WTC11 (cell line): ENCODE results near the gene NIF3L1.

Source experiments
- CREB1 ChIP-seq: sonication (generic); formaldehyde crosslinking; IDR thresholded peaks from 2 replicates; pipeline ENCODE4 v1.8.0; 2023; ENCODE audit warnings: mild to moderate bottlenecking, missing genetic modification reagents
- FOXK1 ChIP-seq: sonication (generic); formaldehyde crosslinking; IDR thresholded peaks from 2 replicates; pipeline ENCODE4 v1.8.0; 2022; ENCODE audit warnings: mild to moderate bottlenecking, moderate library complexity, missing genetic modification reagents
- JUN ChIP-seq: sonication (generic); formaldehyde crosslinking; IDR thresholded peaks from 2 replicates; pipeline ENCODE4 v1.8.0; 2023; ENCODE audit warnings: mild to moderate bottlenecking, missing genetic modification reagents
- NFYB ChIP-seq: sonication (generic); formaldehyde crosslinking; conservative IDR thresholded peaks from 2 replicates; pipeline ENCODE4 v1.8.0; 2022; ENCODE audit warnings: low read depth, missing genetic modification reagents
- NR3C1 ChIP-seq: sonication (generic); formaldehyde crosslinking; conservative IDR thresholded peaks from 2 replicates; pipeline ENCODE4 v1.8.1; 2023; ENCODE audit warnings: low read depth, mild to moderate bottlenecking, missing genetic modification reagents
- OVOL2 ChIP-seq: fragments of 250-450 bp; sonication (Bioruptor Pico); IDR thresholded peaks from 2 replicates; pipeline ENCODE4 v1.9.0; 2021; ENCODE audit warnings: mild to moderate bottlenecking, borderline replicate concordance
- TCF7 ChIP-seq: sonication (generic); formaldehyde crosslinking; IDR thresholded peaks from 2 replicates; pipeline ENCODE4 v1.8.0; 2022; ENCODE audit warnings: mild to moderate bottlenecking, low read depth, missing genetic modification reagents, moderate library complexity
- ZNF317 ChIP-seq: sonication (generic); formaldehyde crosslinking; IDR thresholded peaks from 2 replicates; pipeline ENCODE4 v1.8.1; 2023; ENCODE audit warnings: low read depth, mild to moderate bottlenecking, moderate library complexity, missing genetic modification reagents, borderline replicate concordance
- TF ChIP-seq, protein P1 (sequence below): fragments of 200-600 bp; IDR thresholded peaks from 2 replicates; pipeline ENCODE4 v1.8.0; 2022; ENCODE audit warnings: antibody characterized with exemption
- TF ChIP-seq, protein P2 (sequence below): sonication (generic); formaldehyde crosslinking; IDR thresholded peaks from 2 replicates; pipeline ENCODE4 v1.8.1; 2022; ENCODE audit warnings: low read depth, missing genetic modification reagents, borderline replicate concordance
- TF ChIP-seq, protein P3 (sequence below): sonication (generic); formaldehyde crosslinking; IDR thresholded peaks from 2 replicates; pipeline ENCODE4 v1.8.0; 2023; ENCODE audit warnings: missing genetic modification reagents
- TF ChIP-seq, protein P4 (sequence below): sonication (generic); formaldehyde crosslinking; conservative IDR thresholded peaks from 2 replicates; pipeline ENCODE4 v1.8.1; 2023; ENCODE audit warnings: mild to moderate bottlenecking, low read depth, missing genetic modification reagents, moderate library complexity

DNA sequence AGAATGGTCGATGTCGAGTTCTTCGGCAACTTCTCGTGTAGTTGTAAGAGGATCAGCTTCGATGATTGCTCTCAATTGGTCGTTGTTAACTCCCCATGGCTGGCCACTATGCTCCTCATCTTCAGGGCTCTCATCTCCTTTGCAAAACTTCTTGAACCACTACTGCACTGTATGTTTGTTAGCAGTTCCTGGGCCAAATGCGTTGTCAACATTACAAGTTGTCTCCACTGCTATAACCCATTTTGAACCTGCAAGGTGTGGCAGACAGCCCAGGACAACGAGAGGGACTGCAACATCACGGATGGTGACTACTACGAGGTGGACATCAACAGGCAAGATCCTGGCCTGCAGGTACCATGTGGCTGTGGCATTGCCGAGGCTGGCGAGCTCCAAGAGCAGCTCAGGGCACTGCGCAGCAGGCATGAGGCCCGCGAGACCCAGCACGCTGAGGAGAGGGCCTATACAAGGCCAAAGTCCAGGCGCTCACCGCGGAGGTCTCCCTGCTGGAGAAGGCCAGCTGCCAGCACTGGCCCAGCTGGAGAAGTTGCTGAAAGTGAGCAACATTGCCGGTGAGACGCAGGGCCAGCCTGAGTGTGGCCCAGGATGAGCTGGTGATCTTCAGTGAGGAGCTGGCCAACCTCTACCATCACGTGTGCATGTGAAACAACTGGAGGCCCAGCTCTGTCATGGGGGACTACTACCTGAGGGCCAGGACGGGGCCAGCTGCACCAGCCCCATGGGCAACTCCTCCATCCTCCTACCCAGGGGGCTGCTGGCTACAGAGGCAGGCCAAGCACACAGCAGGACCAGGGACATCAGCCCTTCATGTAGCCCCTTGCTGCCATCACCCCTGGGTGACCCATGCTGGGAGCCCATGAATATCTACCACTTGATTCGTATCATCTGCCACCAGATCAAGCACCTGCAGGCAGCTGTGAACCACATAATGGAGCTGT, 44.9 kb upstream of the NIF3L1 start:
- TF ChIP-seq CREB1 (CRISPR knock-in tag): no peak
- TF ChIP-seq, protein P1, sequence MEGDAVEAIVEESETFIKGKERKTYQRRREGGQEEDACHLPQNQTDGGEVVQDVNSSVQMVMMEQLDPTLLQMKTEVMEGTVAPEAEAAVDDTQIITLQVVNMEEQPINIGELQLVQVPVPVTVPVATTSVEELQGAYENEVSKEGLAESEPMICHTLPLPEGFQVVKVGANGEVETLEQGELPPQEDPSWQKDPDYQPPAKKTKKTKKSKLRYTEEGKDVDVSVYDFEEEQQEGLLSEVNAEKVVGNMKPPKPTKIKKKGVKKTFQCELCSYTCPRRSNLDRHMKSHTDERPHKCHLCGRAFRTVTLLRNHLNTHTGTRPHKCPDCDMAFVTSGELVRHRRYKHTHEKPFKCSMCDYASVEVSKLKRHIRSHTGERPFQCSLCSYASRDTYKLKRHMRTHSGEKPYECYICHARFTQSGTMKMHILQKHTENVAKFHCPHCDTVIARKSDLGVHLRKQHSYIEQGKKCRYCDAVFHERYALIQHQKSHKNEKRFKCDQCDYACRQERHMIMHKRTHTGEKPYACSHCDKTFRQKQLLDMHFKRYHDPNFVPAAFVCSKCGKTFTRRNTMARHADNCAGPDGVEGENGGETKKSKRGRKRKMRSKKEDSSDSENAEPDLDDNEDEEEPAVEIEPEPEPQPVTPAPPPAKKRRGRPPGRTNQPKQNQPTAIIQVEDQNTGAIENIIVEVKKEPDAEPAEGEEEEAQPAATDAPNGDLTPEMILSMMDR: no peak
- TF ChIP-seq, protein P2, sequence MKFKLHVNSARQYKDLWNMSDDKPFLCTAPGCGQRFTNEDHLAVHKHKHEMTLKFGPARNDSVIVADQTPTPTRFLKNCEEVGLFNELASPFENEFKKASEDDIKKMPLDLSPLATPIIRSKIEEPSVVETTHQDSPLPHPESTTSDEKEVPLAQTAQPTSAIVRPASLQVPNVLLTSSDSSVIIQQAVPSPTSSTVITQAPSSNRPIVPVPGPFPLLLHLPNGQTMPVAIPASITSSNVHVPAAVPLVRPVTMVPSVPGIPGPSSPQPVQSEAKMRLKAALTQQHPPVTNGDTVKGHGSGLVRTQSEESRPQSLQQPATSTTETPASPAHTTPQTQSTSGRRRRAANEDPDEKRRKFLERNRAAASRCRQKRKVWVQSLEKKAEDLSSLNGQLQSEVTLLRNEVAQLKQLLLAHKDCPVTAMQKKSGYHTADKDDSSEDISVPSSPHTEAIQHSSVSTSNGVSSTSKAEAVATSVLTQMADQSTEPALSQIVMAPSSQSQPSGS (CRISPR knock-in tag): no peak
- TF ChIP-seq NFYB: no peak
- TF ChIP-seq, protein P3, sequence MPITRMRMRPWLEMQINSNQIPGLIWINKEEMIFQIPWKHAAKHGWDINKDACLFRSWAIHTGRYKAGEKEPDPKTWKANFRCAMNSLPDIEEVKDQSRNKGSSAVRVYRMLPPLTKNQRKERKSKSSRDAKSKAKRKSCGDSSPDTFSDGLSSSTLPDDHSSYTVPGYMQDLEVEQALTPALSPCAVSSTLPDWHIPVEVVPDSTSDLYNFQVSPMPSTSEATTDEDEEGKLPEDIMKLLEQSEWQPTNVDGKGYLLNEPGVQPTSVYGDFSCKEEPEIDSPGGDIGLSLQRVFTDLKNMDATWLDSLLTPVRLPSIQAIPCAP (CRISPR knock-in tag): no peak
- TF ChIP-seq TCF7 (CRISPR knock-in tag): no peak
- no peak for TF ChIP-seq JUN (CRISPR knock-in tag)
- TF ChIP-seq ZNF317 (CRISPR knock-in tag): no peak
- TF ChIP-seq NR3C1 (CRISPR knock-in tag): no peak
- TF ChIP-seq OVOL2 (CRISPR knock-in tag): no peak
- TF ChIP-seq, protein P4, sequence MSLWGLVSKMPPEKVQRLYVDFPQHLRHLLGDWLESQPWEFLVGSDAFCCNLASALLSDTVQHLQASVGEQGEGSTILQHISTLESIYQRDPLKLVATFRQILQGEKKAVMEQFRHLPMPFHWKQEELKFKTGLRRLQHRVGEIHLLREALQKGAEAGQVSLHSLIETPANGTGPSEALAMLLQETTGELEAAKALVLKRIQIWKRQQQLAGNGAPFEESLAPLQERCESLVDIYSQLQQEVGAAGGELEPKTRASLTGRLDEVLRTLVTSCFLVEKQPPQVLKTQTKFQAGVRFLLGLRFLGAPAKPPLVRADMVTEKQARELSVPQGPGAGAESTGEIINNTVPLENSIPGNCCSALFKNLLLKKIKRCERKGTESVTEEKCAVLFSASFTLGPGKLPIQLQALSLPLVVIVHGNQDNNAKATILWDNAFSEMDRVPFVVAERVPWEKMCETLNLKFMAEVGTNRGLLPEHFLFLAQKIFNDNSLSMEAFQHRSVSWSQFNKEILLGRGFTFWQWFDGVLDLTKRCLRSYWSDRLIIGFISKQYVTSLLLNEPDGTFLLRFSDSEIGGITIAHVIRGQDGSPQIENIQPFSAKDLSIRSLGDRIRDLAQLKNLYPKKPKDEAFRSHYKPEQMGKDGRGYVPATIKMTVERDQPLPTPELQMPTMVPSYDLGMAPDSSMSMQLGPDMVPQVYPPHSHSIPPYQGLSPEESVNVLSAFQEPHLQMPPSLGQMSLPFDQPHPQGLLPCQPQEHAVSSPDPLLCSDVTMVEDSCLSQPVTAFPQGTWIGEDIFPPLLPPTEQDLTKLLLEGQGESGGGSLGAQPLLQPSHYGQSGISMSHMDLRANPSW: no peak
- no peak for TF ChIP-seq FOXK1 (CRISPR knock-in tag)
